HG02943 (cell line): ENCODE results near the gene COX19.

Source experiments
- ATAC-seq: cut with Tn5 transposase; IDR thresholded peaks from one replicate; pipeline ENCODE4 v1.9.1; 2021; ENCODE audit warnings: mild to moderate bottlenecking, low read depth, moderate library complexity; ENCODE audit not compliant: unreplicated experiment

COX19 gene

DNA sequence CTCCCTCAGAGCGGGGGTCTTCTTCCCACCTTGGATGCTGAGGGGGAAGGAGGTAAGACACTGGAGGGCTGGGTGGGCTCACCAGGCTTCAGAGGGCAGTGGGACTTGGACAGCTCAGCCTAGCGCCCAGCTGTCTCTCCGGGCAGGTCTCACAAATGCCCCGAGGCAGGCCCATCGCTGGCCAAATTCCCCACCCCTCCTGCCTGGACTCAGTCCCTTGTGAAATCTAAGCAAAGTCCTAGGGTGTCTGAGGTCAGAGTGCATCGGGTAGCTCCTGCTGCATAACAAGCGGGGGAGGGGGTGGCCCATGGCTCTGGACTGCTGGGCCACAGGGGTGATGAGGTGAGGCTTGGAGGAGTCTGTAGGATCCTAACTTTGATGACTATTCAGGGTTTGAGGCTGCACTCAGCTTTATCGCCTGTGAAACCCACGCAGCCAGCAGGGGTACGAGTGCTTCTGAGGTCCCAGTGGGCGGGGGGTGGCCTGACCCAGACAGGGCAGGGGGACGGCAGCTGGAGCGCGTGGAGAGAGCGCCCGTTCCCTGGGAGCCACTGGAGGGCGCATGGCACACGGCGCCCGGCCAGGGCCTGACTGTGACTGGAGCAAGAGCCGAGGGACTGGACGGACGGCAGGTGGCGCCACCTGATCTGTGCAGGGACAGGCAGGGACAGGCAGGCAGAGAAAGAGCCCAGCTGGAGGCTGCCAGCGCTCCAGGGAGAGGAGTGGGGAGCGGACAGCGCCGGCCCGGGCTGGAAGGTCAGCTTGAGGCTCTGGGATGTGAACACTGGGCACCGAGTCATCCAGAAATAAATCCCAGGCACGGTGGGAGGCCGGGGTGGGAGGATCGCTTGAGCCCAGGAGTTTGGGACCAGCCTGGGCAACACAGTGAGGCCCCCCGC is 17.6 kb upstream of the COX19 start:
- peak; percentile 85 for ATAC-seq

- ATAC-seq, result no peak
Observed at GRCh38 chr7:991729-992656, 16.6 kb upstream of the COX19 start.

- ATAC-seq, result no peak
Observed at GRCh38 chr7:990933-991728, 15.8 kb upstream of the COX19 start.

GRCh38 chr7:990352-990932 is 15.1 kb upstream of the COX19 start:
- no peak for ATAC-seq

DNA sequence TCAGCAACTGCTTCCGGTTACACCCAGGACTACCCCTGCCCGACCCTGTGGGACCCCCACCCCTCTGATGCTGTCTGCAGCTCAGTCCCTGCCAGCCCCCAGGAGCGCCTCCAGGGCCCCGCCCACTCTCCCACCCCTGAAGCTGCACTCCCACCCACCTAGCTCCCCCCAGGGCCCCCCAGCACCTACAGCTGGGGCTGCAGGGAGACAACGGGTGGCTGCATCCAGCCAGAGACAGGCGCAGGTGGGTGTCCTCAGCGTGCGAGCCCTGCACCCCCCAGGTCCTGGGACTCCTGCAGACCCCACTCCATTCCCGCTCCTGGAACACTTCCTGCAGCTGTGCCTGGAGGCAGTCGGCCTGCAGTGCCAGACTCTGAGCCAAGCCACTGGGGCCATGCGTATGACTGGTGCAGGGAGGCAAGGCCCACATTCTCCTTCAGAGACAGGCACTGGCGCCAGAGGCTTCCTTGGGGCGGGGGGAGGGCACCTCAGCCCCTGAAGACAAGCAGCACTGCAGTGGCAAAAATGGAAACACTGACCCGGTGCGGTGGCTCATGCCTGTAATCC is 13.7 kb upstream of the COX19 start:
- no peak for ATAC-seq

DNA sequence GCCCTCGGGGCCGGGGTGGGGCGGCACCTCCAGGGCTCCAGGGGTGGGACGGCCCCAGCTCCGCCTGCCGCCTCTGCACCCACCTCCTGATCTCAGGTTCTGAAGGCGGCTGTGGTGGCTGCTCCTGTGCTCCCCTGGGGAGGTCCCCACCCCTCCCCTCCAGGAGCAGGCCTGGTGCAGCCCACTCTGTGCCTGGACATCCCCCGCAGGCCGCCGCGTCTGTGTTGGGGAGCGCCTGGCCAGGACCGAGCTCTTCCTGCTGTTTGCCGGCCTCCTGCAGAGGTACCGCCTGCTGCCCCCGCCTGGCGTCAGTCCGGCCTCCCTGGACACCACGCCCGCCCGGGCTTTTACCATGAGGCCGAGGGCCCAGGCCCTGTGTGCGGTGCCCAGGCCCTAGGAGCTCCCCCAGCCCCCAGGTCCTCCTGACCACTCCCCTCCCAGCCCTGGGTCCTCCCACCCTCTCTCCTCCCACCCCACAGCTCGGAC is 13.1 kb upstream of the COX19 start:
- ATAC-seq, result no peak

- no peak for ATAC-seq
Observed at GRCh38 chr7:987909-988308, 12.6 kb upstream of the COX19 start.

DNA sequence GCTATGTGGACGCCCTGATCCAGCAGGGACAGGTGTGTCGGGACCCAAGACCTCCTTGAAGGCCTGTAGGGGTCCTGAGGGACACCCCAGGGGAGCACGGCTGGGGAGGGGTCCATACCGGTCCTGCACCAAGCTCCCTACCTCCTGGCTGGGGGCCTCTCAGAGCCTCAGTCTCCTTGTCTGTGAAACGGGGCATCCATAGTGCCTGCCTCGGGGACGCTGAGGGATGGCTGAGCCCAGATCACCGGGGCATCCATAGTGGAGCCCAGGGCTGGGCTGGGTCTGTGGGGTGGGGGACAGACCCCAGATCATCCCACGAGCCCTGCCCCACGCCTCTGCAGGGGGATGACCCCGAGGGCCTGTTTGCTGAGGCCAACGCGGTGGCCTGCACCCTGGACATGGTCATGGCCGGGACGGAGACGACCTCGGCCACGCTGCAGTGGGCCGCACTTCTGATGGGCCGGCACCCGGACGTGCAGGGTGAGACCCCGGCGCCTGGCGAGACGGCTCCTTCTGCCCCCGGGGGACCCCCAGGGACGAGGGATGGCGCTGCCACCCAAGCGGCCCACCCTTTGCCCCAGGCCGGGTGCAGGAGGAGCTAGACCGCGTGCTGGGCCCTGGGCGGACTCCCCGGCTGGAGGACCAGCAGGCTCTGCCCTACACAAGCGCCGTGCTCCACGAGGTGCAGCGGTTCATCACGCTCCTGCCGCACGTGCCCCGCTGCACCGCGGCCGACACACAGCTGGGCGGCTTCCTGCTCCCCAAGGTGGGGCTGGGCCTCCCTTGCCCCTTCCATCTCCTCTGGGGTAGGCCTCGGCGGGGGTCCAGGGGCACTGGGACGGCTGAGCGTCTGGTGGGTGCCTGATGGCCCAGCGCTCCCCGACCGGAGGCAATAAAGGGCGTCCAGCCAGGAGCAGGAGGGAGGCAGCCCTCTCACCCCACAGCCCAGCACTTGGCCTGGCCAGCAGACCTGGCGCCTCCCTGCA is 11.7 kb upstream of the COX19 start:
- no peak for ATAC-seq

- no peak for ATAC-seq
Observed at GRCh38 chr7:985915-986741, 10.8 kb upstream of the COX19 start.

DNA sequence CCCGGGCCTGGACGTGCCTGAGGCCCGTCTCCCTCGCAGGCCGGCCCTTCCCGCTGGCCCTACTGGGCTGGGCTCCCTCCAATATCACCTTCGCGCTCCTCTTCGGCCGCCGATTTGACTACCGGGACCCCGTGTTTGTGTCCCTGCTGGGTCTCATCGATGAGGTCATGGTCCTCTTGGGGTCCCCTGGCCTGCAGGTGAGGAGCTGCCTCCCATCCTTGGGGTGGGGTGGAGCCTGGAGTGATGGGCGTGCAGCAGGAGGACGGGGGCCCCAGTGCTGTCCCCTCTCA is 9.7 kb upstream of the COX19 start:
- no peak for ATAC-seq

GRCh38 chr7:984361-985126 is 9.2 kb upstream of the COX19 start:
- no peak for ATAC-seq

DNA sequence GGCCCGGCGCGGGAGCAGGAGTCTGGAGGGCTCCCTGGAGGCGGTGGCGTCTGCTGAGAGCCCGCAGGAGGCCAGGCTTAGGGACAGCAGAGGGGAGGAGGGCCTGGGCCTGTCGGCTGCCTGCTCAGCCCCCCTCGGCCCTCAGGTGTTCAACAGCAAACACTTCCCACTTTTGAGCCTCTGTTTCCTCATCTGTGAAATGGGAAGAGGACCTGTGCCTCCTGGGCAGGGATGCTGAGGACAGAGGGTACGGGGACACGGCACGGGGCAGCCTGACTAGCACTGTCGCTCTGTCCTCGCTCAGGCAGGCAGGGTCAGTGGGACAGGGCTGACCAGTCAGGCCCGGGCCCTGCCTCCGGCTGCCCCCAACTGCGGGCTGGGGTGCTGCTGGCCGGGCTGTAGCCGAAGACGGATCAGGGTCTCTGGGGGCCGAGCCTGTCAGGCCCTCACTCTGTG is 8.3 kb upstream of the COX19 start:
- ATAC-seq, result no peak

DNA sequence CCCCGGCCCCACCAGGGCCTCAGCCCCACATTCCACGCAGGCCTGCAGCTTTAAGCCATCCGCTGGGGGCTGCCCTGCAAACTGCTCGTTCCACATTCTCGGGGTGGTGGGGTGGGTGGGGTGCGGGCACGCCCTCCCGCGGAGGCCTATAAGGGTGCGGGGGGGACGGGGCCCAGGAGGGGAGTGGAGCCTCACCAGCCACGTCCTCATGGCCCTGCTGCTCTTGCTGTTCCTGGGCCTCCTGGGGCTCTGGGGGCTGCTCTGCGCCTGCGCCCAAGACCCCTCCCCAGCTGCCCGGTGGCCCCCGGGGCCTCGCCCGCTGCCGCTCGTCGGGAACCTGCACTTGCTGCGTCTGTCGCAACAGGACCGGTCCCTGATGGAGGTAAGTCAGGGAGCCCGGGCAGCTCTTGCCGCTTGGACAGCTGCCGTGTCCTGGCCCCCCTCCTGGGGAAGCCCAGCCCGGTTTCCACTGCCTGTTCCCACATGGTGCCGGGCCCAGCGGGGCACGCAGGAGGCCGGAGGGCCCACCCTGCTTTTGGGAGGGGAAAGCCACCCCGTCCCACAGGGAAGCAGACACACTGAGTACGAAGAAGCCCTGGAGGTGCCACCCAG is 7.8 kb upstream of the COX19 start, which contains the start of gene CYP2W1:
Gene CYP2W1 (plus strand): TSS at position 178 of the 612 bp plus-strand sequence. CDS start 31 bp downstream, at position 209.
- no peak for ATAC-seq

- ATAC-seq, result no peak
Observed at GRCh38 chr7:982511-983003, 7.2 kb upstream of the COX19 start.

DNA sequence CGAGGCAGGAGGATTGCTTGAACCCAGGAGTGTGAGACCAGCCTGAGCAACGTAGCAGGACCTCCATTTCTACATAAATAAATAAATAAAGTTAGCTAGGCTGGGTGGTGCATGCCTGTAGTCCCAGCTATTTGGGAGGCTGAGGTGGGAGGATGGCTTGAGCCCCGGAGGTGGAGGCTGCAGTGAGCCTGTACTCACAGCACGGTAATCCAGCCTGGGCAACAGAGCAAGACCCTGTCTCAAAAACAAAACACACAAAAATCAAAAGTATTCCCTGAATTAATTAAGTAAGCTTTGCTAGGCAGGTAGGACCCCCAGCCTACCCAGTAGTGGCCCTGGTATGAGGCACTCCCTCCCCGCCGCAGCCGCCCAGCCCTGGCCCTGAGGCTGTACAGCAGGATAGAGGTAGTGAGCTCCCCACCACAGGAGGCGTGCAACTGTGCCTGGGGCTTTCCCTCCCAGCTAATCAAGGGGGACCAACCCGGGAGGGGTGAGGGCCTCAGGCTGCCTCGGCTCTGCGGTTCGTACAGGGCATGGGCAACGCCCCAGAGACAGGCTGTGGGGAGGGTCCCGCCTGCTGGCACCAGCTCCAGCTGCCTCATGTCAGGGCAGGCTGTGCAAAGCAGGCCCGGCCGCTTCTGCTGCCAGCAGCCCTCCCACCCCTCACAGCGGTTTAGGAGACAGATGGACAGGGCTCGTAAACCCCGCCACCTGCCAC is 6.6 kb upstream of the COX19 start:
- ATAC-seq, result no peak
